Measurements from ENCODE around the gene CUL4A. TPM values are rescaled to one million over a fixed set of nuclear protein-coding genes. Genes with fewer than 3 reads are reported as not detected.

Gene CUL4A
- total RNA-seq, 4 donors from 2014 or later: 67.3 to 268 (median 101) TPM

DNA sequence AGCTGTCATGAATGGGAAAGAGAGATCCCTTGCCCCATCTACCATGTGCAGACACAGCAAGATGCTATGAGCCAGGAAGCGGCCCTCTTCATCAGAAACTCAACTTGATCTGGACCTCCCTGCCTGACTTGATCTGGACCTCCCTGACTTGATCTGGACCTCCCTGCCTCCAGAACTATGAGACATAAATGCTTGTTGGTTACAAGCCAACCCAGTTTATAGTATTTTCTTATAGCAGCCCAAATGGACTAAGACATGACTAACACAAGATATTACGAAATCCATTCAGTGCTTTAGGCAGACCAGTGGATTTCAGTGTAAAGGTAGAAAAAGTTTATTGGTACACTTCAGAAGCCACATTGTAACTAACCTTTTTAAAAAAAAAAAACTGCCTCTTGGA, 16.5 kb upstream of the CUL4A start:
- Histone ChIP-seq H3K4me1 (no peaks in the 10 kb centered on the region), H3K27ac (no peak overlapping the region), H3K9me3 (no peaks in the 10 kb centered on the region), H3K4me3 (no peak overlapping the region), H3K27me3 (no peaks in the 10 kb centered on the region), H3K36me3 (peaks cover 0 to 98% (median 0%) of the 10 kb centered on the region in 3 donors)
- TF ChIP-seq EP300 (IDR thresholded peaks at IDR 0.05) (no peak), POLR2A (IDR thresholded peaks at IDR 0.05) (no peak)
- TF ChIP-seq, protein P1, sequence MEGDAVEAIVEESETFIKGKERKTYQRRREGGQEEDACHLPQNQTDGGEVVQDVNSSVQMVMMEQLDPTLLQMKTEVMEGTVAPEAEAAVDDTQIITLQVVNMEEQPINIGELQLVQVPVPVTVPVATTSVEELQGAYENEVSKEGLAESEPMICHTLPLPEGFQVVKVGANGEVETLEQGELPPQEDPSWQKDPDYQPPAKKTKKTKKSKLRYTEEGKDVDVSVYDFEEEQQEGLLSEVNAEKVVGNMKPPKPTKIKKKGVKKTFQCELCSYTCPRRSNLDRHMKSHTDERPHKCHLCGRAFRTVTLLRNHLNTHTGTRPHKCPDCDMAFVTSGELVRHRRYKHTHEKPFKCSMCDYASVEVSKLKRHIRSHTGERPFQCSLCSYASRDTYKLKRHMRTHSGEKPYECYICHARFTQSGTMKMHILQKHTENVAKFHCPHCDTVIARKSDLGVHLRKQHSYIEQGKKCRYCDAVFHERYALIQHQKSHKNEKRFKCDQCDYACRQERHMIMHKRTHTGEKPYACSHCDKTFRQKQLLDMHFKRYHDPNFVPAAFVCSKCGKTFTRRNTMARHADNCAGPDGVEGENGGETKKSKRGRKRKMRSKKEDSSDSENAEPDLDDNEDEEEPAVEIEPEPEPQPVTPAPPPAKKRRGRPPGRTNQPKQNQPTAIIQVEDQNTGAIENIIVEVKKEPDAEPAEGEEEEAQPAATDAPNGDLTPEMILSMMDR (IDR thresholded peaks at IDR 0.05): no peak
- 91 to 93% methylated on average over 2 of the region's 2 CpGs for WGBS, 2 donors
- DNase-seq (ENCODE audit: low spot score in 2 of 2): no peak

DNA sequence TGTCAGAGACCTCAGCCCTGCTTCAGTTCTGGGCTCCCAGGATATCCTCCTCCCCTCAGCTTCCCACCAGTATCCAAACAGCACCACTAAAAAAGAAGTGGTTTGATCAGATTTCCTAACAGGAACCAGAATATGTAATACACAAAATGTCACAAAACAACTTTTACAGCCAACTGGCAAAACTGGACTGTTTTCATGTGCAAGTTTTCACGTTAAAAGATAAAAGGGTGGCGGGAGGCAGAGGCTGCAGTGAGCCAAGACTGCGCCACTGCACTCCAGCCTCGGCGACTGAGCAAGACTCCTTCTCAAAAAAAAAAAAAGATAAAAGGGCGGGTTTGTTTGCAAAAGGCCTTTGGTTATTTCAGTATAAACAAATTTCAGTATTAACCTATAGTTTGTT, 14.1 kb upstream of the CUL4A start:
- H3K27ac ChIP-seq: no peak overlapping the region
- H3K36me3 ChIP-seq: peaks cover 0 to 97% (median 0%) of the 10 kb centered on the region in 3 donors
- TF ChIP-seq EP300 (IDR thresholded peaks at IDR 0.05) (no peak), POLR2A (IDR thresholded peaks at IDR 0.05) (no peak)
- TF ChIP-seq, protein P1 (IDR thresholded peaks at IDR 0.05): no peak
- no peaks in the 10 kb centered on the region for H3K4me1 ChIP-seq
- no peak overlapping the region for H3K4me3 ChIP-seq
- 83 to 86% methylated on average over 6 of the region's 6 CpGs for WGBS, 2 donors
- no peaks in the 10 kb centered on the region for H3K27me3 ChIP-seq
- H3K9me3 ChIP-seq: no peaks in the 10 kb centered on the region
- DNase-seq (ENCODE audit: low spot score in 2 of 2): no peak

DNA sequence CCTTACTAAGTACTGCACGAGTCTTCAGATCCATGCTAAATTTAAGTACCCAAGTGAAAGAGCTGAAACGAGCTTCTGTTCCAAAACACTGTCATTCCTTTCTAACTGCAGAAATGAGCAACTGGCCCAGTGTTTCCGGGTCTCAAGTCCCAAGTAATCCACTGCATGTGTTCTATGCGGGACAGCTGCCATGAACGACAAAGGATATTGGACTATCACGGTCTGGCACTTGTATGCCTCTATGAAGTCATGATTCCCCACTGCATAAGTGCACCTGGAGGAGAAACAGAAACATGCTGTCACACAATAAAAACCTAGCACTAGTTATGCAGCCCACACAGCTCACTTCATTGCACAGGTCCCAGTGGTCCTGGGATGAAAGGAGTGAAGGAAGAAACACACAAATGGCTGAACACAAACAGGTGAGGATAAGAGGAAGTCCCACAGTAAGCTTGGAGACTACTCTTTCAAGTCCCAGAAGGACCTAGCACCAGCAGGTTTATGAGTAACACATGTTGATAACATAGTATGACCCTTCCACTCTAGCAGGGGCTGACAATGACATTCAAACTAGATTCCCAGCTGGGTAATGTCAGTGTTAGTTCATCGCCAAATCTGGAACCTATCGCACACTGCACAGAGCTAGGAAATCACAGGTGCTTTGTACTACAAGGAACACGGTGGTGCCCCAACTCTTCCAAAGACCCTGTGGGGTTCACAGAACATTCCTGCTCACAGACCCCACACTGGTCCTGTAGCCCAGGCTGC, 12.3 kb upstream of the CUL4A start:
- Histone ChIP-seq H3K4me1 (peaks cover 0 to 2% (median 0%) of the 10 kb centered on the region in 4 donors), H3K9me3 (no peaks in the 10 kb centered on the region), H3K27ac (no peak overlapping the region), H3K36me3 (peaks cover 0 to 79% (median 0%) of the 10 kb centered on the region in 3 donors), H3K27me3 (no peaks in the 10 kb centered on the region), H3K4me3 (no peak overlapping the region)
- WGBS, 2 donors: 73 to 85% methylated on average over 9 of the region's 9 CpGs
- no peak for DNase-seq (ENCODE audit: low spot score in 2 of 2)
- TF ChIP-seq EP300 (IDR thresholded peaks at IDR 0.05): no peak
- TF ChIP-seq, protein P1 (IDR thresholded peaks at IDR 0.05): no peak
- no peak for TF ChIP-seq POLR2A (IDR thresholded peaks at IDR 0.05)

DNA sequence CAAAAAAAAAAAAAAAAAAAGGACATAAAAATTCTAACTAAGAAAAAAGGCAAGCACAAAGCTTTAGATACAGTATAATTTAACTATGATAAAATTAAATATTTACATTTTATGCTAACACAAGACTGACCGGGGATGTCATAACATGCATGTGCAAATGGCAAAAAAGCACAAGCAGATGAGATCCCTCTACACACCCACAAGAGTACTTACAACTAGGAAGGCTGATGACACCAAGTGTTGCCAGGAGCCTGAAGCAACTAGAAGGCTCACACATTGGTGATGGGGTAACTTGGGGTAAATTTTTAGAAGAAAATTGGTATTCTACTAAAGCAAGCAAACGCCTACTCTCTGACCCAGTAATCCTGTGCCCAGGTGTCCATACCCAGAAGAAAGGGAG, 7.6 kb upstream of the CUL4A start:
- TF ChIP-seq EP300 (IDR thresholded peaks at IDR 0.05): no peak
- TF ChIP-seq POLR2A (IDR thresholded peaks at IDR 0.05): no peak
- TF ChIP-seq, protein P1 (IDR thresholded peaks at IDR 0.05): no peak
- H3K4me1 ChIP-seq: peaks cover 0 to 47% (median 5%) of the 10 kb centered on the region in 4 donors
- H3K9me3 ChIP-seq: no peaks in the 10 kb centered on the region
- peaks cover 0 to 47% (median 0%) of the 10 kb centered on the region in 3 donors for H3K36me3 ChIP-seq
- WGBS, 2 donors: 92 to 93% methylated on average over 2 of the region's 2 CpGs
- DNase-seq (ENCODE audit: low spot score in 2 of 2): no peak
- H3K27ac ChIP-seq: no peak overlapping the region
- no peak overlapping the region for H3K4me3 ChIP-seq
- no peaks in the 10 kb centered on the region for H3K27me3 ChIP-seq

DNA sequence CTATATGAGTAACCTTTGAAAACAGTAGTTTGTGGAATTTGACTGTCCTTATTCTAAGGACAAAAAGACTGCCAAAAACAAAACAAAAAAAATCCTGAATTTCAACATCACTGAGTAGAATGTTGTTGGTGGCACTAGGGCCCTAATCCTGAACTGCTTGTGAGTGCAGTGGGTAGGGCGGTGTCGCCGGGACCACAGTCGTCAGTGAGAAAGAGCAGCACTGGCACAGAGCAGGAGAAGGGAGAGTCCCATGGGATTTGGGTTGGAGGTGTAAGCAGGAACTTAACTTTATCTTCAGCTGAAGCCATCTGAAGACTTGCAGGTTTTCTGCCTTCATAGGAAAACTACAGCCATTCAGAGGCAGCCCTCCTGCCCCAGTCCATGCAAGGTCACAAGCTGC, 6.5 kb upstream of the CUL4A start:
- Histone ChIP-seq H3K27ac (no peak overlapping the region), H3K4me1 (peaks cover 0 to 58% (median 15%) of the 10 kb centered on the region in 4 donors)

More for the DNA sequence above, 6.5 kb upstream of the CUL4A start:
- Histone ChIP-seq H3K4me3 (no peak overlapping the region), H3K36me3 (peaks cover 0 to 36% (median 0%) of the 10 kb centered on the region in 3 donors), H3K27me3 (no peaks in the 10 kb centered on the region), H3K9me3 (no peaks in the 10 kb centered on the region)
- TF ChIP-seq, protein P1 (IDR thresholded peaks at IDR 0.05): no peak
- TF ChIP-seq POLR2A (IDR thresholded peaks at IDR 0.05) (no peak), EP300 (IDR thresholded peaks at IDR 0.05) (no peak)
- no peak for DNase-seq (ENCODE audit: low spot score in 2 of 2)
- 77 to 86% methylated on average over 4 of the region's 4 CpGs for WGBS, 2 donors
